ENCODE measurements around the gene SYTL5. TPM values are rescaled to one million over a fixed set of nuclear protein-coding genes. Genes with fewer than 3 reads are reported as not detected.

SYTL5 gene
- total and polyA plus RNA-seq, 7 experiments from 2014 or later: 0.12 TPM; not detected in 6

- ChIA-PET CTCF (no interaction called here), POLR2A (no interaction called here)
- no peaks in the 10 kb centered on the region for H3K27me3 ChIP-seq (ENCODE audit: control insufficient read depth in 2 of 2, insufficient read depth in 2 of 2, low read length in 2 of 2)
- H3K4me1 Mint-ChIP-seq: no peaks in the 10 kb centered on the region
- no peak overlapping the region for H3K4me3 Mint-ChIP-seq
- H3K27ac ChIP-seq (ENCODE audit: low read depth, low read length): no peak overlapping the region
- no peak overlapping the region for H3K27ac Mint-ChIP-seq
- H3K9me3 Mint-ChIP-seq: peaks cover 0 to 6% (median 0%) of the 10 kb centered on the region in 11 donors
- intact Hi-C loops (cut with micrococcal nuclease): no loop called here
- no peak overlapping the region for H3K4me3 ChIP-seq (ENCODE audit: low read length)
- DNase-seq (no peak), ATAC-seq (no peak)
- H3K36me3 ChIP-seq (ENCODE audit: control insufficient read depth in 2 of 3, insufficient read depth in 3 of 3, low read length in 3 of 3): no peaks in the 10 kb centered on the region
- H3K9me3 ChIP-seq (ENCODE audit: control insufficient read depth in 2 of 3, low read length in 3 of 3): no peaks in the 10 kb centered on the region
- H3K4me1 ChIP-seq (ENCODE audit: control insufficient read depth in 2 of 2, insufficient read depth in 2 of 2, low read length in 2 of 2): no peaks in the 10 kb centered on the region
- no peaks in the 10 kb centered on the region for H3K36me3 Mint-ChIP-seq
- H3K27me3 Mint-ChIP-seq: peaks cover 0 to 13% (median 6%) of the 10 kb centered on the region in 5 donors
Observed at GRCh38 chrX:38066934-38067333, 60.6 kb downstream of the SYTL5 start.

- POLR2A ChIA-PET: no interaction called here
- CTCF ChIA-PET: no interaction called here
- intact Hi-C loops (cut with micrococcal nuclease): no loop called here
Observed at GRCh38 chrX:38069273-38069672, 62.9 kb downstream of the SYTL5 start.

GRCh38 chrX:38069991-38070390 lies 63.6 kb downstream of the SYTL5 start:
- CTCF ChIA-PET: no interaction called here

More at GRCh38 chrX:38069273-38069672, 62.9 kb downstream of the SYTL5 start:
- peaks cover 0 to 6% (median 0%) of the 10 kb centered on the region in 11 donors for H3K9me3 Mint-ChIP-seq
- Histone ChIP-seq H3K4me3 (ENCODE audit: low read length) (no peak overlapping the region), H3K36me3 (ENCODE audit: control insufficient read depth in 2 of 3, insufficient read depth in 3 of 3, low read length in 3 of 3) (no peaks in the 10 kb centered on the region), H3K27me3 (ENCODE audit: control insufficient read depth in 2 of 2, insufficient read depth in 2 of 2, low read length in 2 of 2) (no peaks in the 10 kb centered on the region), H3K9me3 (ENCODE audit: control insufficient read depth in 2 of 3, low read length in 3 of 3) (no peaks in the 10 kb centered on the region), H3K4me1 (ENCODE audit: control insufficient read depth in 2 of 2, insufficient read depth in 2 of 2, low read length in 2 of 2) (no peaks in the 10 kb centered on the region), H3K27ac (ENCODE audit: low read depth, low read length) (no peak overlapping the region)
- no peak overlapping the region for H3K4me3 Mint-ChIP-seq
- H3K36me3 Mint-ChIP-seq: no peaks in the 10 kb centered on the region
- H3K4me1 Mint-ChIP-seq: no peaks in the 10 kb centered on the region
- DNase-seq (no peak), ATAC-seq (no peak)
- peaks cover 0 to 16% (median 6%) of the 10 kb centered on the region in 5 donors for H3K27me3 Mint-ChIP-seq
- H3K27ac Mint-ChIP-seq: no peak overlapping the region

GRCh38 chrX:38079463-38079862 lies 73.1 kb downstream of the SYTL5 start:
- H3K4me3 ChIP-seq (ENCODE audit: low read length): no peak overlapping the region

More at GRCh38 chrX:38069991-38070390, 63.6 kb downstream of the SYTL5 start:
- Histone ChIP-seq H3K36me3 (ENCODE audit: control insufficient read depth in 2 of 3, insufficient read depth in 3 of 3, low read length in 3 of 3) (no peaks in the 10 kb centered on the region), H3K4me3 (ENCODE audit: low read length) (no peak overlapping the region), H3K9me3 (ENCODE audit: control insufficient read depth in 2 of 3, low read length in 3 of 3) (no peaks in the 10 kb centered on the region), H3K27me3 (ENCODE audit: control insufficient read depth in 2 of 2, insufficient read depth in 2 of 2, low read length in 2 of 2) (no peaks in the 10 kb centered on the region), H3K4me1 (ENCODE audit: control insufficient read depth in 2 of 2, insufficient read depth in 2 of 2, low read length in 2 of 2) (no peaks in the 10 kb centered on the region), H3K27ac (ENCODE audit: low read depth, low read length) (no peak overlapping the region)
- DNase-seq: no peak
- Mint-ChIP-seq H3K27me3 (peaks cover 0 to 16% (median 6%) of the 10 kb centered on the region in 5 donors), H3K27ac (no peak overlapping the region), H3K4me3 (no peak overlapping the region), H3K4me1 (no peaks in the 10 kb centered on the region), H3K36me3 (no peaks in the 10 kb centered on the region), H3K9me3 (peaks cover 0 to 6% (median 0%) of the 10 kb centered on the region in 11 donors)
- intact Hi-C loops (cut with micrococcal nuclease): no loop called here
- ATAC-seq: no peak
- POLR2A ChIA-PET: no interaction called here

GRCh38 chrX:38080808-38081207 lies 74.5 kb downstream of the SYTL5 start:
- no peak for ATAC-seq
- Histone ChIP-seq H3K9me3 (ENCODE audit: control insufficient read depth in 2 of 3, low read length in 3 of 3) (no peaks in the 10 kb centered on the region), H3K4me3 (ENCODE audit: low read length) (no peak overlapping the region), H3K27ac (ENCODE audit: low read depth, low read length) (no peak overlapping the region), H3K36me3 (ENCODE audit: control insufficient read depth in 2 of 3, insufficient read depth in 3 of 3, low read length in 3 of 3) (no peaks in the 10 kb centered on the region), H3K27me3 (ENCODE audit: control insufficient read depth in 2 of 2, insufficient read depth in 2 of 2, low read length in 2 of 2) (no peaks in the 10 kb centered on the region), H3K4me1 (ENCODE audit: control insufficient read depth in 2 of 2, insufficient read depth in 2 of 2, low read length in 2 of 2) (no peaks in the 10 kb centered on the region)
- CTCF ChIA-PET: no interaction called here
- POLR2A ChIA-PET: no interaction called here
- intact Hi-C loops (cut with micrococcal nuclease): no loop called here
- Mint-ChIP-seq H3K27me3 (peaks cover 0 to 10% (median 4%) of the 10 kb centered on the region in 5 donors), H3K36me3 (no peaks in the 10 kb centered on the region), H3K27ac (no peak overlapping the region), H3K4me1 (no peaks in the 10 kb centered on the region), H3K4me3 (no peak overlapping the region), H3K9me3 (no peaks in the 10 kb centered on the region)
- no peak for DNase-seq

More at GRCh38 chrX:38079463-38079862, 73.1 kb downstream of the SYTL5 start:
- ChIA-PET CTCF (no interaction called here), POLR2A (no interaction called here)
- intact Hi-C loops (cut with micrococcal nuclease): no loop called here
- H3K27me3 ChIP-seq (ENCODE audit: control insufficient read depth in 2 of 2, insufficient read depth in 2 of 2, low read length in 2 of 2): no peaks in the 10 kb centered on the region
- no peaks in the 10 kb centered on the region for H3K36me3 ChIP-seq (ENCODE audit: control insufficient read depth in 2 of 3, insufficient read depth in 3 of 3, low read length in 3 of 3)
- H3K9me3 ChIP-seq (ENCODE audit: control insufficient read depth in 2 of 3, low read length in 3 of 3): no peaks in the 10 kb centered on the region
- DNase-seq (no peak), ATAC-seq (no peak)
- peaks cover 0 to 10% (median 4%) of the 10 kb centered on the region in 5 donors for H3K27me3 Mint-ChIP-seq
- H3K27ac Mint-ChIP-seq: no peak overlapping the region
- no peaks in the 10 kb centered on the region for H3K36me3 Mint-ChIP-seq
- no peak overlapping the region for H3K27ac ChIP-seq (ENCODE audit: low read depth, low read length)
- H3K4me1 ChIP-seq (ENCODE audit: control insufficient read depth in 2 of 2, insufficient read depth in 2 of 2, low read length in 2 of 2): no peaks in the 10 kb centered on the region
- H3K9me3 Mint-ChIP-seq: no peaks in the 10 kb centered on the region
- no peaks in the 10 kb centered on the region for H3K4me1 Mint-ChIP-seq
- no peak overlapping the region for H3K4me3 Mint-ChIP-seq

- H3K27me3 ChIP-seq (ENCODE audit: control insufficient read depth in 2 of 2, insufficient read depth in 2 of 2, low read length in 2 of 2): no peaks in the 10 kb centered on the region
- Mint-ChIP-seq H3K4me1 (no peaks in the 10 kb centered on the region), H3K27me3 (peaks cover 0 to 10% (median 4%) of the 10 kb centered on the region in 5 donors), H3K27ac (no peak overlapping the region), H3K4me3 (no peak overlapping the region), H3K36me3 (no peaks in the 10 kb centered on the region), H3K9me3 (no peaks in the 10 kb centered on the region)
- no peaks in the 10 kb centered on the region for H3K36me3 ChIP-seq (ENCODE audit: control insufficient read depth in 2 of 3, insufficient read depth in 3 of 3, low read length in 3 of 3)
- CTCF ChIA-PET: no interaction called here
- intact Hi-C loops (cut with micrococcal nuclease): no loop called here
- no peak for ATAC-seq
- H3K4me3 ChIP-seq (ENCODE audit: low read length): no peak overlapping the region
- POLR2A ChIA-PET: no interaction called here
- H3K9me3 ChIP-seq (ENCODE audit: control insufficient read depth in 2 of 3, low read length in 3 of 3): no peaks in the 10 kb centered on the region
- no peak for DNase-seq
- H3K27ac ChIP-seq (ENCODE audit: low read depth, low read length): no peak overlapping the region
- no peaks in the 10 kb centered on the region for H3K4me1 ChIP-seq (ENCODE audit: control insufficient read depth in 2 of 2, insufficient read depth in 2 of 2, low read length in 2 of 2)
Observed at GRCh38 chrX:38081909-38082308, 75.6 kb downstream of the SYTL5 start.

GRCh38 chrX:38082309-38082708 lies 76.0 kb downstream of the SYTL5 start:
- Histone ChIP-seq H3K4me1 (ENCODE audit: control insufficient read depth in 2 of 2, insufficient read depth in 2 of 2, low read length in 2 of 2) (no peaks in the 10 kb centered on the region), H3K9me3 (ENCODE audit: control insufficient read depth in 2 of 3, low read length in 3 of 3) (no peaks in the 10 kb centered on the region), H3K27me3 (ENCODE audit: control insufficient read depth in 2 of 2, insufficient read depth in 2 of 2, low read length in 2 of 2) (no peaks in the 10 kb centered on the region), H3K27ac (ENCODE audit: low read depth, low read length) (no peak overlapping the region), H3K36me3 (ENCODE audit: control insufficient read depth in 2 of 3, insufficient read depth in 3 of 3, low read length in 3 of 3) (no peaks in the 10 kb centered on the region), H3K4me3 (ENCODE audit: low read length) (no peak overlapping the region)
- no peaks in the 10 kb centered on the region for H3K4me1 Mint-ChIP-seq
- no peaks in the 10 kb centered on the region for H3K9me3 Mint-ChIP-seq
- no peak overlapping the region for H3K27ac Mint-ChIP-seq
- ATAC-seq (no peak), DNase-seq (no peak)
- no peak overlapping the region for H3K4me3 Mint-ChIP-seq
- H3K36me3 Mint-ChIP-seq: no peaks in the 10 kb centered on the region
- peaks cover 0 to 10% (median 4%) of the 10 kb centered on the region in 5 donors for H3K27me3 Mint-ChIP-seq
- POLR2A ChIA-PET: no interaction called here
- intact Hi-C loops (cut with micrococcal nuclease): no loop called here
- CTCF ChIA-PET: no interaction called here
